A549 (cell line): Measurements from ENCODE around the gene KIF12. TPM values are rescaled to one million over a fixed set of nuclear protein-coding genes. Genes with fewer than 3 reads are reported as not detected.
A peak's percentile ranks its signal among the peaks of the same experiment; 100 is the strongest.

Source experiments
- ATAC-seq, 2 experiments: fragments of 200-7000 bp in 1 of 2; fragments of >200 bp in 1 of 2; cut with Nextera tagmentation in 1 of 2; cut with Tn5 transposase in 1 of 2; 3 replicates each; pipeline versions ENCODE4 v1.8.0 to v1.9.1; 2018 to 2020; ENCODE audit warnings: mild to moderate bottlenecking in 1 of 2, moderate library complexity in 1 of 2
- CTCF ChIA-PET: fragments of 300-600 bp; sonication (Branson Sonifier 250); formaldehyde crosslinking; extraction: SDS; loops from one replicate; lab custom pipeline; 2021; ENCODE audit warnings: antibody characterized with exemption, inconsistent platforms; lab: Yijun Ruan, JAX
- POLR2A ChIA-PET: fragments of 350-600 bp; formaldehyde crosslinking; extraction: SDS; loops from one replicate; lab custom pipeline; 2021; ENCODE audit warnings: antibody characterized with exemption, inconsistent platforms; lab: Yijun Ruan, JAX
- DNase-seq, 2 experiments: peaks; one replicate each; pipeline versions ENCODE4 v3.0.0 to v3.0.0-alpha.2; 2011 to 2016; ENCODE audit warnings: low read depth in 1 of 2, low spot score in 1 of 2
- FAIRE-seq: peaks from 2 replicates; lab custom pipeline; 2011; peaks lifted over from hg19 to GRCh38; lab: Jason Lieb, UNC
- H3K27ac ChIP-seq, 2 experiments: fragments of >200 bp; sonication (Bioruptor Twin); formaldehyde crosslinking; 3 replicates each; pipeline ENCODE4 v1.5.1; 2016 to 2017
- H3K4me1 ChIP-seq: fragments of >200 bp; sonication (Bioruptor Twin); formaldehyde crosslinking; 3 replicates; pipeline ENCODE4 v1.6.1; 2016
- H3K4me2 ChIP-seq: fragments of >200 bp; sonication (Bioruptor Twin); formaldehyde crosslinking; 3 replicates; pipeline ENCODE4 v1.6.1; 2016
- H3K4me3 ChIP-seq: fragments of >200 bp; sonication (Bioruptor Twin); formaldehyde crosslinking; 3 replicates; pipeline ENCODE4 v1.5.1; 2016
- H3K9me3 ChIP-seq: fragments of >200 bp; sonication (Bioruptor Twin); formaldehyde crosslinking; 3 replicates; pipeline ENCODE4 v1.6.1; 2016
- BCL3 ChIP-seq: fragments of >200 bp; sonication (Bioruptor Twin); formaldehyde crosslinking; IDR thresholded peaks from 3 replicates; pipeline ENCODE4 v1.6.1; 2016
- BHLHE40 ChIP-seq: IDR thresholded peaks from 2 replicates; pipeline ENCODE4 v1.6.1; 2012; ENCODE audit warnings: low read depth, low read length, inconsistent platforms
- CEBPB ChIP-seq, 2 experiments: fragments of >200 bp in 1 of 2; sonication (Bioruptor Twin) in 1 of 2; formaldehyde crosslinking in 1 of 2; IDR thresholded peaks; 2 replicates each; pipeline ENCODE4 v1.6.1; 2012 to 2016
- CHD2 ChIP-seq: fragments of 150-350 bp; IDR thresholded peaks from 2 replicates; pipeline ENCODE4 v1.6.1; 2014; ENCODE audit warnings: low read length; ENCODE audit not compliant: partially characterized antibody
- E2F6 ChIP-seq: IDR thresholded peaks from 2 replicates; pipeline ENCODE4 v1.6.1; 2012; ENCODE audit warnings: low read depth, borderline replicate concordance
- ELK1 ChIP-seq: fragments of 150-350 bp; IDR thresholded peaks from 2 replicates; pipeline ENCODE4 v1.6.1; 2014; ENCODE audit warnings: low read depth, mild to moderate bottlenecking, low read length
- EP300 ChIP-seq, 2 experiments: fragments of >200 bp; sonication (Bioruptor Twin); formaldehyde crosslinking; IDR thresholded peaks; 2 replicates in 1 of 2; 3 replicates in 1 of 2; pipeline ENCODE4 v1.6.1; 2016 to 2017
- ESRRA ChIP-seq: fragments of 150-350 bp; IDR thresholded peaks from 2 replicates; pipeline ENCODE4 v1.6.1; 2014; ENCODE audit warnings: mild to moderate bottlenecking, low read length, borderline replicate concordance
- FOSL2 ChIP-seq, 2 experiments: fragments of 450-650 bp in 1 of 2; fragments of >200 bp in 1 of 2; sonication (Bioruptor Twin) in 1 of 2; formaldehyde crosslinking; IDR thresholded peaks; 2 replicates each; pipeline versions ENCODE4 v1.5.0 to v1.6.1; 2016 to 2020; ENCODE audit warnings: mild to moderate bottlenecking in 1 of 2, moderate library complexity in 1 of 2
- GATA3 ChIP-seq: IDR thresholded peaks from 2 replicates; pipeline ENCODE4 v1.6.1; 2012; ENCODE audit warnings: borderline replicate concordance
- HEYL ChIP-seq: fragments of 250-450 bp; sonication (Bioruptor Pico); IDR thresholded peaks from 2 replicates; pipeline ENCODE4 v1.8.0; 2021; ENCODE audit warnings: mild to moderate bottlenecking, moderate library complexity
- JUN ChIP-seq, 2 experiments: fragments of >200 bp; sonication (Bioruptor Twin); formaldehyde crosslinking; IDR thresholded peaks; 2 replicates in 1 of 2; 3 replicates in 1 of 2; pipeline ENCODE4 v1.6.1; 2016 to 2017
- JUNB ChIP-seq: fragments of >200 bp; sonication (Bioruptor Twin); formaldehyde crosslinking; IDR thresholded peaks from 2 replicates; pipeline ENCODE4 v1.6.1; 2016
- KDM1A ChIP-seq: fragments of 200-600 bp; sonication (generic); IDR thresholded peaks from 2 replicates; pipeline ENCODE4 v1.6.1; 2016; ENCODE audit warnings: low read depth, mild to moderate bottlenecking
- MAFK ChIP-seq: fragments of 450-650 bp; IDR thresholded peaks from 2 replicates; pipeline ENCODE4 v1.6.1; 2014; ENCODE audit not compliant: partially characterized antibody
- NR3C1 ChIP-seq: fragments of >200 bp; sonication (Bioruptor Twin); formaldehyde crosslinking; IDR thresholded peaks from 3 replicates; pipeline ENCODE4 v1.6.1; 2017
- POLR2A ChIP-seq: IDR thresholded peaks from 2 replicates; pipeline ENCODE4 v1.6.1; 2012; ENCODE audit warnings: mild to moderate bottlenecking, low read length
- POLR2AphosphoS2 ChIP-seq: conservative IDR thresholded peaks from 2 replicates; pipeline ENCODE4 v1.6.1; 2012; ENCODE audit warnings: low read length, improper control_type of control experiment, inconsistent platforms
- RCOR1 ChIP-seq: fragments of 150-350 bp; IDR thresholded peaks from 2 replicates; pipeline ENCODE4 v1.6.1; 2014; ENCODE audit warnings: antibody characterized with exemption, low read length, low read depth
- REST ChIP-seq: fragments of 200-600 bp; sonication (generic); IDR thresholded peaks from 2 replicates; pipeline ENCODE4 v1.6.1; 2016; ENCODE audit warnings: antibody characterized with exemption, mild to moderate bottlenecking, moderate library complexity
- RNF2 ChIP-seq: fragments of 200-600 bp; sonication (generic); IDR thresholded peaks from 2 replicates; pipeline ENCODE4 v1.6.1; 2016; ENCODE audit warnings: low read depth, mild to moderate bottlenecking, antibody characterized with exemption, moderate library complexity, borderline replicate concordance
- TFCP2L1 ChIP-seq: fragments of 250-450 bp; sonication (Bioruptor Pico); IDR thresholded peaks from 2 replicates; pipeline ENCODE4 v1.5.0; 2021; ENCODE audit warnings: mild to moderate bottlenecking
- USF2 ChIP-seq: fragments of 450-650 bp; IDR thresholded peaks from 2 replicates; pipeline ENCODE4 v1.6.1; 2014; ENCODE audit warnings: antibody characterized with exemption
- ZNF302 ChIP-seq: fragments of 250-450 bp; sonication (Bioruptor Pico); IDR thresholded peaks from 2 replicates; pipeline ENCODE4 v1.9.0; 2021; ENCODE audit warnings: inconsistent platforms, mild to moderate bottlenecking, moderate library complexity
- WGBS: methylation state at CpG from one replicate; pipeline ENCODE4 v1.1.6; 2017; ENCODE audit errors: missing lambda C conversion rate; 5-methylcytosine and 5-hydroxymethylcytosine counted together
- polyA plus RNA-seq, 4 experiments: library from polyadenylated mRNA; depleted of rRNA in 3 of 4; stranded (reverse); fragments of >200 nt; fragmentation: RNase III in 1 of 4; extraction: RNeasy Plus Mini Kit Qiagen cat#74134 plus additional on column Dnase treatment in 1 of 4; gene quantifications; 2 replicates in 3 of 4; 3 replicates in 1 of 4; pipeline ENCODE4 v1.2.3, GENCODE V29; 2011 to 2017

KIF12 gene
- polyA plus RNA-seq, 2 of the 4 experiments (the other 2 are of a cell fraction) = 6.0 to 6.3 TPM

GRCh38 chr9:114112325-114112724 lies 13.2 kb upstream of the KIF12 start:
- ChIA-PET CTCF (interaction anchor here (1.4 to 3.6 kb wide), 6 partner anchors 16 to 179 kb away, joined by 3 to 12 read pairs (median 7); partner anchors contain the start of gene COL27A1), POLR2A (no interaction called here)
- Histone ChIP-seq H3K27ac (peak overlapping the region; percentile 9 to 57; a peak in 4 of 6 replicates), H3K9me3 (no peaks in the 10 kb centered on the region), H3K4me3 (no peak overlapping the region), H3K4me1 (peaks cover 29% of the 10 kb centered on the region), H3K4me2 (no peak overlapping the region)
- 68% methylated on average over 1 of the region's 1 CpG for WGBS
- TF ChIP-seq RCOR1 (no peak), NR3C1 (no peak), ESRRA (no peak), ZNF302 (CRISPR knock-in tag) (no peak), BCL3 (no peak)
- no peak for DNase-seq
- no peak for ATAC-seq
- no peak for FAIRE-seq

GRCh38 chr9:114110180-114110579 lies 11.1 kb upstream of the KIF12 start:
- no peak for FAIRE-seq

More at GRCh38 chr9:114110180-114110579, 11.1 kb upstream of the KIF12 start:
- ChIA-PET POLR2A (interaction anchor here (0.9 kb wide), 1 partner anchor 44 kb away, joined by 3 read pairs; no protein-coding TSS in a partner anchor), CTCF (interaction anchor here (0.6 to 6.7 kb wide), 17 partner anchors 8 to 183 kb away, joined by 3 to 216 read pairs (median 24); partner anchors contain the start of genes AMBP and COL27A1)
- TF ChIP-seq ELK1 (no peak), REST (no peak), BHLHE40 (no peak), RNF2 (no peak), MAFK (no peak), CEBPB (IDR thresholded peaks at IDR 0.05) (peak; percentile 60 to 89; a peak in 3 of 4 replicates), JUN (IDR thresholded peaks at IDR 0.05) (0 out of 5 replicates have a peak, but pooled peaks of 1 of the 2 experiments have one; percentile 41), TFCP2L1 (CRISPR knock-in tag) (no peak), HEYL (CRISPR knock-in tag) (no peak), JUNB (peak; percentile 63), FOSL2 (IDR thresholded peaks at IDR 0.05) (0 out of 2 replicates have a peak, but pooled peaks have one; percentile 47), FOSL2 (CRISPR knock-in tag; IDR thresholded peaks at IDR 0.05) (peak; percentile 73), POLR2A (no peak), CHD2 (no peak), EP300 (IDR thresholded peaks at IDR 0.05) (peak; percentile 41 to 47; a peak in 1 of 5 replicates), KDM1A (no peak), E2F6 (no peak), GATA3 (peak; percentile 34; the same call in 1 of the 2 replicates), POLR2AphosphoS2 (no peak), ESRRA (no peak), USF2 (no peak)
- Histone ChIP-seq H3K9me3 (no peaks in the 10 kb centered on the region), H3K4me3 (no peak overlapping the region), H3K4me1 (peaks cover 32% of the 10 kb centered on the region), H3K27ac (peak overlapping the region; percentile 50 to 73; a peak in 5 of 6 replicates), H3K4me2 (peak overlapping the region; percentile 50)
- WGBS = 6% methylated on average over 2 of the region's 2 CpGs
- DNase-seq = peak; percentile 35 to 68
- peak; percentile 44 to 46; a peak in 5 of 6 replicates for ATAC-seq
